Fibroblast of lung (primary cell): ENCODE data around the gene PEX11B. TPM values are rescaled to one million over a fixed set of nuclear protein-coding genes. Genes with fewer than 3 reads are reported as not detected.

Experiments used
- DNase-seq, 2 donors: peaks; one replicate each; pipeline versions ENCODE4 v3.0.0 to v3.0.0-alpha.2; 2010; ENCODE audit warnings: low read depth in 2 of 2
- H2AFZ ChIP-seq: 2 replicates; pipeline ENCODE4 v1.5.1; 2012; ENCODE audit warnings: low read length, control low read depth, inconsistent platforms
- H3K27ac ChIP-seq: 2 replicates; pipeline ENCODE4 v1.5.1; 2011; ENCODE audit warnings: low read length, control low read depth; ENCODE audit not compliant: insufficient read depth
- H3K27me3 ChIP-seq: 2 replicates; pipeline ENCODE4 v1.5.1; 2011; ENCODE audit warnings: mild to moderate bottlenecking, low read length; ENCODE audit not compliant: control insufficient read depth, insufficient read depth
- H3K36me3 ChIP-seq: 2 replicates; pipeline ENCODE4 v1.5.1; 2011; ENCODE audit warnings: low read length; ENCODE audit not compliant: control insufficient read depth, insufficient read depth
- H3K4me1 ChIP-seq: 2 replicates; pipeline ENCODE4 v1.5.1; 2011; ENCODE audit warnings: low read length; ENCODE audit not compliant: control insufficient read depth, insufficient read depth; ENCODE audit errors: extremely low read depth
- H3K4me2 ChIP-seq: 2 replicates; pipeline ENCODE4 v1.5.1; 2011; ENCODE audit warnings: low read length, control low read depth; ENCODE audit not compliant: insufficient read depth; ENCODE audit errors: extremely low read depth
- H3K4me3 ChIP-seq, 4 experiments: fragments of 200-600 bp in 1 of 4; sonication (generic) in 1 of 4; replicated peaks in 1 of 4; 2 replicates each; pipeline ENCODE4 v1.5.1; 2011 to 2016; ENCODE audit warnings: low read length in 4 of 4, low read depth in 3 of 4, mild to moderate bottlenecking in 3 of 4, control low read depth in 2 of 4, inconsistent platforms in 1 of 4, mixed read lengths in 1 of 4; ENCODE audit not compliant: insufficient read depth in 1 of 4; ENCODE audit errors: control extremely low read depth in 1 of 4
- H3K79me2 ChIP-seq: 2 replicates; pipeline ENCODE4 v1.5.1; 2012; ENCODE audit warnings: mild to moderate bottlenecking, low read length, inconsistent platforms; ENCODE audit not compliant: control insufficient read depth, insufficient read depth
- H3K9ac ChIP-seq: 2 replicates; pipeline ENCODE4 v1.5.1; 2011; ENCODE audit warnings: mild to moderate bottlenecking, low read length, control low read depth; ENCODE audit not compliant: insufficient read depth
- H3K9me3 ChIP-seq: 2 replicates; pipeline ENCODE4 v1.5.1; 2012; ENCODE audit warnings: low read depth, low read length; ENCODE audit not compliant: control insufficient read depth, insufficient read depth
- H4K20me1 ChIP-seq: 2 replicates; pipeline ENCODE4 v1.5.1; 2011; ENCODE audit warnings: low read length; ENCODE audit not compliant: control insufficient read depth, insufficient read depth; ENCODE audit errors: extremely low read depth
- CTCF ChIP-seq, 2 donors: IDR thresholded peaks in 1 of 2; conservative IDR thresholded peaks in 1 of 2; 1 replicate in 1 of 2; 2 replicates in 1 of 2; pipeline ENCODE4 v1.5.1; 2011 to 2012; ENCODE audit warnings: low read length in 2 of 2, control low read depth in 1 of 2, inconsistent platforms in 1 of 2, low read depth in 1 of 2, mild to moderate bottlenecking in 1 of 2
- EZH2 ChIP-seq: IDR thresholded peaks from 2 replicates; pipeline ENCODE4 v1.5.1; 2012; ENCODE audit warnings: low read length, control low read depth, mild to moderate bottlenecking; ENCODE audit errors: missing control alignments
- polyA plus RNA-seq, 2 donors: library from polyadenylated mRNA; depleted of rRNA in 1 of 2; stranded (reverse) in 1 of 2; unstranded in 1 of 2; fragments of >200 nt; gene quantifications; 2 replicates each; pipeline ENCODE4 v1.2.1, GENCODE V29; 2011 to 2012; ENCODE audit warnings: missing spikeins in 1 of 2
- total RNA-seq: library from RNA; depleted of rRNA; stranded (reverse); fragments of >200 nt; gene quantifications from 2 replicates; pipeline ENCODE4 v1.2.1, GENCODE V29; 2014

The PEX11B gene
- total and polyA plus RNA-seq, 2 donors (not counting 1 experiment from before 2014, with no cell fraction given): 28.2 to 34.3 TPM

DNA sequence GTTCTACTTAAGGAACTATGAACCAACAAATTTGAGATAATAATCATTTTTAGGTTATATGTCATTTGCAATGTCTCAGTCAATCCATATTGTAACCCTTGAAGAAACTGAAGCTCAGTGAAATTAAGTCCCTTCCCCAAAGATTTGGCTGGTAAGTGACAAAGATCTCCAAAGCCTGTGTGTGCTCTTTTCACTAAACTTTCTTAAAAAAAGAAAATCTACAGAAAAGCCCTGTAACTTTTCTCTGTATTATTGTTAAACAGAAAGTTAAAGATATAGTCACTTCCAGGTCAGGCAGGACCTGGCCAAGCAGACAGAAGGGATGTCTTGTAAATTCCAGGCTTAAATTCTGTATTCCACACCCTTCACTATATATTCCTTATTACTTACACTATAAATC is 37.8 kb upstream of the PEX11B start:
- no peak for TF ChIP-seq EZH2
- no peak for TF ChIP-seq CTCF (conservative IDR thresholded peaks at IDR 0.05 in 1 of 2, IDR thresholded peaks at IDR 0.05 in 1 of 2; ENCODE audit: low read depth in 1 of 2, low read length in 2 of 2)
- Histone ChIP-seq H2AFZ (no peak overlapping the region), H3K9me3 (no peaks in the 10 kb centered on the region), H3K27me3 (no peaks in the 10 kb centered on the region), H4K20me1 (no peaks in the 10 kb centered on the region), H3K27ac (peak overlapping the region; percentile 87), H3K4me2 (peak overlapping the region; percentile 97), H3K79me2 (peaks cover 51% of the 10 kb centered on the region), H3K9ac (peak overlapping the region; percentile 61), H3K36me3 (no peaks in the 10 kb centered on the region), H3K4me3 (peak overlapping the region; percentile 75 to 95 (median 80)), H3K4me1 (peaks cover 10% of the 10 kb centered on the region)
- no peak for DNase-seq

DNA sequence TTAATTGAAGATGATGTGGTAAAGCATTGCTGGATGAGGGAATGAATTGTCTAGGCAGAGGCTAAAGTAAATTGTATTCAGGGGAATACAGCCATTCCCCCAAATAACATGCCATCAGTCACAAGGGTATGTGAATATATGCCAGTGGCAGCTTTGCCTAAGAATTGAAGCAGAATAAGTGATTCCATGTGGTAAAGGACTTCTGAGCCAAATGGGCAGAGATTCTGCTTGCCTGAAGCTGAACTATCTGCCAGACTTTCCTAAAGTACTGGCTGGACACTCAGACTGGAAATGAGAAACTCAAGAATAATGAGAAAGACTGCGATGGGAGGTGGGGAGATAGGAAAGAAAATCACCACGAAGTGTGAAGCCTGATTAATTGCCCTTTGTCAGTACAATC is 36.9 kb upstream of the PEX11B start:
- no peaks in the 10 kb centered on the region for H3K9me3 ChIP-seq
- no peaks in the 10 kb centered on the region for H4K20me1 ChIP-seq
- peaks cover 54% of the 10 kb centered on the region for H3K79me2 ChIP-seq
- no peak overlapping the region for H2AFZ ChIP-seq
- H3K4me3 ChIP-seq: peak overlapping the region in 3 of 4 experiments; percentile 75 to 95 (median 82)
- no peak overlapping the region for H3K27ac ChIP-seq
- H3K36me3 ChIP-seq: no peaks in the 10 kb centered on the region
- H3K4me2 ChIP-seq: peak overlapping the region; percentile 70
- H3K4me1 ChIP-seq: peaks cover 7% of the 10 kb centered on the region
- DNase-seq: peak in 1 of 2 donors; percentile 48
- no peaks in the 10 kb centered on the region for H3K27me3 ChIP-seq
- H3K9ac ChIP-seq: no peak overlapping the region
- no peak for TF ChIP-seq CTCF (conservative IDR thresholded peaks at IDR 0.05 in 1 of 2, IDR thresholded peaks at IDR 0.05 in 1 of 2; ENCODE audit: low read depth in 1 of 2, low read length in 2 of 2)
- no peak for TF ChIP-seq EZH2

DNA sequence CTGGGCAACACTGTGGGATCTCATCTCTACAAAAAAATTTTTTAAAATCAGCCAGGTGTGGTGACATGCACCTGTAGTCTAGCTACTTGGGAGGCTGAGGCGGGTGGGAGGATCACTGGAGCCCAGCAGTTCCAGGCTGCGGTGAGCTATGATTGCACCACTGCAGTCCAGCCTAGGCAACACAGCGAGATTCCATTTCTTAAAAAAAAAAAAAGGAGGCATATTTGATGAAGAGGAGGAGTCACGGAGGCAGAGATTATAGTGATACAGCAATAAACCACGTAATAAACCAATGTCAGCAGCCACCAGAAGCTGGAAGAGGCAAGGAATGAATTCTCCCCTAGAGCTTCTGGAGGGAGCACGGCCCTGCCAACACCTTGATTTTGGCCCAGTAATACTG is 35.3 kb upstream of the PEX11B start:
- TF ChIP-seq CTCF (conservative IDR thresholded peaks at IDR 0.05 in 1 of 2, IDR thresholded peaks at IDR 0.05 in 1 of 2; ENCODE audit: low read depth in 1 of 2, low read length in 2 of 2) (no peak), EZH2 (no peak)
- Histone ChIP-seq H4K20me1 (no peaks in the 10 kb centered on the region), H3K9ac (no peak overlapping the region), H3K79me2 (peaks cover 56% of the 10 kb centered on the region), H3K36me3 (no peaks in the 10 kb centered on the region), H3K27me3 (no peaks in the 10 kb centered on the region), H3K4me3 (no peak overlapping the region), H3K27ac (no peak overlapping the region), H3K4me1 (peaks cover 7% of the 10 kb centered on the region), H2AFZ (no peak overlapping the region), H3K9me3 (no peaks in the 10 kb centered on the region), H3K4me2 (no peak overlapping the region)
- no peak for DNase-seq
